Calu3 (cell line): ENCODE results near the gene PCDHB7. TPM values are rescaled to one million over a fixed set of nuclear protein-coding genes. Genes with fewer than 3 reads are reported as not detected.
"Not testable (repeated sequence)": the region's sequence is repeated elsewhere in the genome, so short reads cannot be mapped to it uniquely, and the experiment has no call there.

Source experiments
- BruUV-seq: library from RNA; stranded (reverse); fragments of 400-500 nt; replicated peaks from 2 replicates; lab custom pipeline; 2021; lab: Mats Ljungman, UMichigan
- CTCF ChIA-PET: fragments of 300-600 bp; sonication (Branson Sonifier 250); formaldehyde crosslinking; loops from one replicate; lab custom pipeline; 2022; ENCODE audit warnings: antibody characterized with exemption; lab: Charles Lee
- DNase-seq: peaks from one replicate; pipeline ENCODE4 v3.0.0; 2022
- H3K27ac Mint-ChIP-seq: one replicate; pipeline ENCODE4 v1.8.0; 2022; ENCODE audit warnings: mixed read lengths; ENCODE audit not compliant: unreplicated experiment
- H3K27me3 Mint-ChIP-seq: one replicate; pipeline ENCODE4 v1.8.0; 2022; ENCODE audit warnings: mixed read lengths; ENCODE audit not compliant: unreplicated experiment
- H3K36me3 Mint-ChIP-seq: one replicate; pipeline ENCODE4 v1.8.0; 2022; ENCODE audit warnings: mild to moderate bottlenecking, moderate library complexity, mixed read lengths; ENCODE audit not compliant: insufficient read depth, unreplicated experiment
- H3K4me1 Mint-ChIP-seq: one replicate; pipeline ENCODE4 v1.8.0; 2022; ENCODE audit warnings: mild to moderate bottlenecking, low read depth, mixed read lengths; ENCODE audit not compliant: unreplicated experiment
- H3K4me3 Mint-ChIP-seq: one replicate; pipeline ENCODE4 v1.8.0; 2022; ENCODE audit warnings: mild to moderate bottlenecking, low read depth, moderate library complexity, mixed read lengths; ENCODE audit not compliant: unreplicated experiment
- H3K9me3 Mint-ChIP-seq: one replicate; pipeline ENCODE4 v1.8.0; 2022; ENCODE audit warnings: low read depth, mixed read lengths; ENCODE audit not compliant: unreplicated experiment
- intact Hi-C: fragments of 100-400 bp; cut with micrococcal nuclease; formaldehyde crosslinking; loops from one replicate; pipeline ENCODE4 v1.10.0; 2022; ENCODE audit not compliant: unreplicated experiment
- total RNA-seq: library from RNA; stranded (reverse); gene quantifications from 2 replicates; pipeline ENCODE4 v1.2.3, GENCODE V29; 2022
- TF ChIP-seq, protein P1 (sequence below): fragments of 200-600 bp; IDR thresholded peaks from one replicate; pipeline ENCODE4 v1.8.0; 2022; ENCODE audit warnings: antibody characterized with exemption; ENCODE audit not compliant: unreplicated experiment

PCDHB7 gene
- total RNA-seq, 1 experiment from 2014 or later: 0.26 TPM

DNA sequence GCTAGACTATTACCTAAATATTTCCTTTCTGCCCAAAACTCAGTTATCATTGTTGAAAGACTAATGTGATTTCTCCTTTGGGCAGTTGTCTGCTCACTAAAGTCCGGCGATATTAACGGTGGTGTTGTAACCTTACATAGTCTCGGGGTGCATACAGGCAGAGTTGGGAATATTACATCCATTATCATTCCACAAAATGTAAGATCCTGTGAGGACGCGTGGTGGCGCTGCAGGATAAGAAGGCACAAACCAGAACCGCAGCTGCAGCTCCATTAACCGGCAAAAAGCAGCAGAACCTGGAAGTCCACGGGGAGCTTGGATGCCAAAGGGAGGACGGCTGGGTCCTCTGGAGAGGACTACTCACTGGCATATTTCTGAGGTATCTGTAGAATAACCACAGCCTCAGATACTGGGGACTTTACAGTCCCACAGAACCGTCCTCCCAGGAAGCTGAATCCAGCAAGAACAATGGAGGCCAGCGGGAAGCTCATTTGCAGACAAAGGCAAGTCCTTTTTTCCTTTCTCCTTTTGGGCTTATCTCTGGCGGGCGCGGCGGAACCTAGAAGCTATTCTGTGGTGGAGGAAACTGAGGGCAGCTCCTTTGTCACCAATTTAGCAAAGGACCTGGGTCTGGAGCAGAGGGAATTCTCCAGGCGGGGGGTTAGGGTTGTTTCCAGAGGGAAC, 41.4 kb downstream of the PCDHB7 start, which contains the start of gene PCDHB13:
TSS of gene PCDHB13 (plus strand) at position 264 of the 684 bp plus-strand sequence. CDS start at position 469, 205 bp downstream.
- intact Hi-C loops, H3K27me3 Mint-ChIP-seq, BruUV-seq, DNase-seq, CTCF ChIA-PET, H3K4me1 Mint-ChIP-seq, H3K4me3 Mint-ChIP-seq, H3K27ac Mint-ChIP-seq, H3K36me3 Mint-ChIP-seq: not testable (repeated sequence)
- H3K9me3 Mint-ChIP-seq: peaks cover 17% of the 10 kb centered on the region

DNA sequence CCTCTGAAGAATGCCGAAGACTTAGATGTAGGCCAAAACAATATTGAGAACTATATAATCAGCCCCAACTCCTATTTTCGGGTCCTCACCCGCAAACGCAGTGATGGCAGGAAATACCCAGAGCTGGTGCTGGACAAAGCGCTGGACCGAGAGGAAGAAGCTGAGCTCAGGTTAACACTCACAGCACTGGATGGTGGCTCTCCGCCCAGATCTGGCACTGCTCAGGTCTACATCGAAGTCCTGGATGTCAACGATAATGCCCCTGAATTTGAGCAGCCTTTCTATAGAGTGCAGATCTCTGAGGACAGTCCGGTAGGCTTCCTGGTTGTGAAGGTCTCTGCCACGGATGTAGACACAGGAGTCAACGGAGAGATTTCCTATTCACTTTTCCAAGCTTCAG, 42.1 kb downstream of the PCDHB7 start:
- intact Hi-C loops, H3K27me3 Mint-ChIP-seq, H3K4me3 Mint-ChIP-seq, CTCF ChIA-PET, DNase-seq, H3K27ac Mint-ChIP-seq, H3K36me3 Mint-ChIP-seq, H3K4me1 Mint-ChIP-seq, BruUV-seq: not testable (repeated sequence)
- H3K9me3 Mint-ChIP-seq: peaks cover 20% of the 10 kb centered on the region

DNA sequence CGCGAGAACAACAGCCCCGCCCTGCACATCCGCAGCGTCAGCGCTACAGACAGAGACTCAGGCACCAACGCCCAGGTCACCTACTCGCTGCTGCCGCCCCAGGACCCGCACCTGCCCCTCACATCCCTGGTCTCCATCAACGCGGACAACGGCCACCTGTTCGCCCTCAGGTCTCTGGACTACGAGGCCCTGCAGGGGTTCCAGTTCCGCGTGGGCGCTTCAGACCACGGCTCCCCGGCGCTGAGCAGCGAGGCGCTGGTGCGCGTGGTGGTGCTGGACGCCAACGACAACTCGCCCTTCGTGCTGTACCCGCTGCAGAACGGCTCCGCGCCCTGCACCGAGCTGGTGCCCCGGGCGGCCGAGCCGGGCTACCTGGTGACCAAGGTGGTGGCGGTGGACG, 43.1 kb downstream of the PCDHB7 start:
- H3K27ac Mint-ChIP-seq, H3K36me3 Mint-ChIP-seq, DNase-seq, H3K4me3 Mint-ChIP-seq, CTCF ChIA-PET, H3K27me3 Mint-ChIP-seq, H3K4me1 Mint-ChIP-seq, intact Hi-C loops, BruUV-seq: not testable (repeated sequence)
- H3K9me3 Mint-ChIP-seq: peaks cover 27% of the 10 kb centered on the region

DNA sequence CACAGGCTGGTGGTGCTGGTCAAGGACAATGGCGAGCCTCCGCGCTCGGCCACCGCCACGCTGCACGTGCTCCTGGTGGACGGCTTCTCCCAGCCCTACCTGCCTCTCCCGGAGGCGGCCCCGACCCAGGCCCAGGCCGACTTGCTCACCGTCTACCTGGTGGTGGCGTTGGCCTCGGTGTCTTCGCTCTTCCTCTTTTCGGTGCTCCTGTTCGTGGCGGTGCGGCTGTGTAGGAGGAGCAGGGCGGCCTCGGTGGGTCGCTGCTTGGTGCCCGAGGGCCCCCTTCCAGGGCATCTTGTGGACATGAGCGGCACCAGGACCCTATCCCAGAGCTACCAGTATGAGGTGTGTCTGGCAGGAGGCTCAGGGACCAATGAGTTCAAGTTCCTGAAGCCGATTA, 43.6 kb downstream of the PCDHB7 start:
- DNase-seq, H3K27ac Mint-ChIP-seq, H3K27me3 Mint-ChIP-seq, H3K4me3 Mint-ChIP-seq, intact Hi-C loops, H3K4me1 Mint-ChIP-seq, BruUV-seq, CTCF ChIA-PET, H3K36me3 Mint-ChIP-seq: not testable (repeated sequence)
- peaks cover 24% of the 10 kb centered on the region for H3K9me3 Mint-ChIP-seq

DNA sequence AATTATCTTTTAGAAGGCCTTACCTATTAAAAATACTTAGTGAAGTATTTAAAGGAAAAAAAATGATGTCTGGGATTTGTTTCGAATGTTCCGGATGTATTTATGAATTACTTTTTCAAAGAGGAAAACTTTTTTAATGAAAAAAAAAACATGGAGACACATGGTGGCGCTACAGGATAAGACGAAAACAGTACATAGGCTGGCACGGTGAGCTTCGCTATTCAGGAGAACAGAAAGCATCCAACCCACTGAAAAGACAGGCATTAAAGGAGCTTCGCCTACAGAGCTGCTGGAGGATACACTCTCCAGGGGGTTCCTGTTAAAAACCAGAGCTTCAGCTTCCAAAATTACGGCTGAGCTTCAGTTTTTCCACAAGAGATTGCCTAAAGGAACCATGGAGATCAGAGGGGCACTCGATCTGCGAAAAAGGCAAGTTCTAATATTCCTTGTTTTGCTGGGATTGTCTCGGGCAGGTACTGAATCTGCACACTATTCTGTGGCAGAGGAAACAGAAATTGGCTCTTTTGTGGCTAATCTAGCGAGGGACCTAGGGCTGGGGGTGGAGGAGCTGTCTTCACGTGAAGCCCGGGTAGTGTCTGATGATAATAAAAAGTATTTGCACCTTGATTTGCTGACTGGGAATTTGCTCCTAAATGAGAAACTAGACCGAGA, 50.8 kb downstream of the PCDHB7 start, which contains the start of gene PCDHB14:
TSS of gene PCDHB14 (plus strand) at position 232 of the 672 bp plus-strand sequence. CDS start at position 395, 163 bp downstream.
- Mint-ChIP-seq H3K27me3 (no peaks in the 10 kb centered on the region), H3K4me3 (peak within 1 kb of the TSS; percentile 75), H3K36me3 (peaks cover 7% of the 10 kb centered on the region), H3K9me3 (peaks cover 13% of the 10 kb centered on the region), H3K4me1 (no peaks in the 10 kb centered on the region), H3K27ac (peak within 1 kb of the TSS; percentile 60)
- intact Hi-C loops: loop anchor here (1.0 to 2.0 kb wide), 4 partner anchors 180 to 341 kb away; partner anchors contain the start of gene PCDHGA9
- TF ChIP-seq, protein P1, sequence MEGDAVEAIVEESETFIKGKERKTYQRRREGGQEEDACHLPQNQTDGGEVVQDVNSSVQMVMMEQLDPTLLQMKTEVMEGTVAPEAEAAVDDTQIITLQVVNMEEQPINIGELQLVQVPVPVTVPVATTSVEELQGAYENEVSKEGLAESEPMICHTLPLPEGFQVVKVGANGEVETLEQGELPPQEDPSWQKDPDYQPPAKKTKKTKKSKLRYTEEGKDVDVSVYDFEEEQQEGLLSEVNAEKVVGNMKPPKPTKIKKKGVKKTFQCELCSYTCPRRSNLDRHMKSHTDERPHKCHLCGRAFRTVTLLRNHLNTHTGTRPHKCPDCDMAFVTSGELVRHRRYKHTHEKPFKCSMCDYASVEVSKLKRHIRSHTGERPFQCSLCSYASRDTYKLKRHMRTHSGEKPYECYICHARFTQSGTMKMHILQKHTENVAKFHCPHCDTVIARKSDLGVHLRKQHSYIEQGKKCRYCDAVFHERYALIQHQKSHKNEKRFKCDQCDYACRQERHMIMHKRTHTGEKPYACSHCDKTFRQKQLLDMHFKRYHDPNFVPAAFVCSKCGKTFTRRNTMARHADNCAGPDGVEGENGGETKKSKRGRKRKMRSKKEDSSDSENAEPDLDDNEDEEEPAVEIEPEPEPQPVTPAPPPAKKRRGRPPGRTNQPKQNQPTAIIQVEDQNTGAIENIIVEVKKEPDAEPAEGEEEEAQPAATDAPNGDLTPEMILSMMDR: peak; percentile 63
- CTCF ChIA-PET: interaction anchor here (0.6 to 1.8 kb wide), 23 partner anchors 36 to 396 kb away, joined by 3 to 43 read pairs (median 5); partner anchors contain the start of genes DIAPH1, PCDHB9, PCDHGA9 and PCDHGB3
- BruUV-seq: TSS peak; percentile 85
- peak; percentile 66 for DNase-seq

DNA sequence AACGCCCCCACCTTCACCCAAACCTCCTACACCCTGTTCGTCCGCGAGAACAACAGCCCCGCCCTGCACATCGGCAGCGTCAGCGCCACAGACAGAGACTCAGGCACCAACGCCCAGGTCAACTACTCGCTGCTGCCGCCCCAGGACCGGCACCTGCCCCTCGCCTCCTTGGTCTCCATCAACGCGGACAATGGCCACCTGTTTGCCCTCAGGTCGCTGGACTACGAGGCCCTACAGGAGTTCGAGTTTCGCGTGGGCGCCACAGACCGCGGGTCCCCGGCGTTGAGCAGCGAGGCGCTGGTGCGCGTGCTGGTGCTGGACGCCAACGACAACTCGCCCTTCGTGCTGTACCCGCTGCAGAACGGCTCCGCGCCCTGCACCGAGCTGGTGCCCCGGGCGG, 52.4 kb downstream of the PCDHB7 start:
- H3K27ac Mint-ChIP-seq, H3K4me1 Mint-ChIP-seq, CTCF ChIA-PET, H3K27me3 Mint-ChIP-seq, H3K36me3 Mint-ChIP-seq, intact Hi-C loops, DNase-seq, BruUV-seq, H3K4me3 Mint-ChIP-seq: not testable (repeated sequence)
- peaks cover 13% of the 10 kb centered on the region for H3K9me3 Mint-ChIP-seq

DNA sequence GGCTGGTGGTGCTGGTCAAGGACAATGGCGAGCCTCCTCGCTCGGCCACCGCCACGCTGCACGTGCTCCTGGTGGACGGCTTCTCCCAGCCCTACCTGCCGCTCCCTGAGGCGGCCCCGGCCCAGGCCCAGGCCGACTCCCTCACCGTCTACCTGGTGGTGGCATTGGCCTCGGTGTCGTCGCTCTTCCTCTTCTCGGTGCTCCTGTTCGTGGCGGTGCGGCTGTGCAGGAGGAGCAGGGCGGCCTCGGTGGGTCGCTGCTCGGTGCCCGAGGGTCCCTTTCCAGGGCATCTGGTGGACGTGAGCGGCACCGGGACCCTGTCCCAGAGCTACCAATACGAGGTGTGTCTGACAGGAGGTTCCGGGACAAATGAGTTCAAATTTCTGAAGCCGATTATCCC, 53.0 kb downstream of the PCDHB7 start:
- H3K4me1 Mint-ChIP-seq, H3K27ac Mint-ChIP-seq, DNase-seq, BruUV-seq, H3K9me3 Mint-ChIP-seq, H3K36me3 Mint-ChIP-seq, H3K27me3 Mint-ChIP-seq, H3K4me3 Mint-ChIP-seq, intact Hi-C loops, CTCF ChIA-PET: not testable (repeated sequence)
